Fibroblast of lung (primary cell): ENCODE results near the gene SPOCK1. TPM values are rescaled to one million over a fixed set of nuclear protein-coding genes. Genes with fewer than 3 reads are reported as not detected.

Experiments
- DNase-seq, 2 donors: peaks; one replicate each; pipeline versions ENCODE4 v3.0.0 to v3.0.0-alpha.2; 2010; ENCODE audit warnings: low read depth in 2 of 2
- H2AFZ ChIP-seq: 2 replicates; pipeline ENCODE4 v1.5.1; 2012; ENCODE audit warnings: low read length, control low read depth, inconsistent platforms
- H3K27ac ChIP-seq: 2 replicates; pipeline ENCODE4 v1.5.1; 2011; ENCODE audit warnings: low read length, control low read depth; ENCODE audit not compliant: insufficient read depth
- H3K27me3 ChIP-seq: 2 replicates; pipeline ENCODE4 v1.5.1; 2011; ENCODE audit warnings: mild to moderate bottlenecking, low read length; ENCODE audit not compliant: control insufficient read depth, insufficient read depth
- H3K36me3 ChIP-seq: 2 replicates; pipeline ENCODE4 v1.5.1; 2011; ENCODE audit warnings: low read length; ENCODE audit not compliant: control insufficient read depth, insufficient read depth
- H3K4me1 ChIP-seq: 2 replicates; pipeline ENCODE4 v1.5.1; 2011; ENCODE audit warnings: low read length; ENCODE audit not compliant: control insufficient read depth, insufficient read depth; ENCODE audit errors: extremely low read depth
- H3K4me2 ChIP-seq: 2 replicates; pipeline ENCODE4 v1.5.1; 2011; ENCODE audit warnings: low read length, control low read depth; ENCODE audit not compliant: insufficient read depth; ENCODE audit errors: extremely low read depth
- H3K4me3 ChIP-seq, 4 experiments: fragments of 200-600 bp in 1 of 4; sonication (generic) in 1 of 4; replicated peaks in 1 of 4; 2 replicates each; pipeline ENCODE4 v1.5.1; 2011 to 2016; ENCODE audit warnings: low read length in 4 of 4, low read depth in 3 of 4, mild to moderate bottlenecking in 3 of 4, control low read depth in 2 of 4, inconsistent platforms in 1 of 4, mixed read lengths in 1 of 4; ENCODE audit not compliant: insufficient read depth in 1 of 4; ENCODE audit errors: control extremely low read depth in 1 of 4
- H3K79me2 ChIP-seq: 2 replicates; pipeline ENCODE4 v1.5.1; 2012; ENCODE audit warnings: mild to moderate bottlenecking, low read length, inconsistent platforms; ENCODE audit not compliant: control insufficient read depth, insufficient read depth
- H3K9ac ChIP-seq: 2 replicates; pipeline ENCODE4 v1.5.1; 2011; ENCODE audit warnings: mild to moderate bottlenecking, low read length, control low read depth; ENCODE audit not compliant: insufficient read depth
- H3K9me3 ChIP-seq: 2 replicates; pipeline ENCODE4 v1.5.1; 2012; ENCODE audit warnings: low read depth, low read length; ENCODE audit not compliant: control insufficient read depth, insufficient read depth
- H4K20me1 ChIP-seq: 2 replicates; pipeline ENCODE4 v1.5.1; 2011; ENCODE audit warnings: low read length; ENCODE audit not compliant: control insufficient read depth, insufficient read depth; ENCODE audit errors: extremely low read depth
- CTCF ChIP-seq, 2 donors: IDR thresholded peaks in 1 of 2; conservative IDR thresholded peaks in 1 of 2; 1 replicate in 1 of 2; 2 replicates in 1 of 2; pipeline ENCODE4 v1.5.1; 2011 to 2012; ENCODE audit warnings: low read length in 2 of 2, control low read depth in 1 of 2, inconsistent platforms in 1 of 2, low read depth in 1 of 2, mild to moderate bottlenecking in 1 of 2
- EZH2 ChIP-seq: IDR thresholded peaks from 2 replicates; pipeline ENCODE4 v1.5.1; 2012; ENCODE audit warnings: low read length, control low read depth, mild to moderate bottlenecking; ENCODE audit errors: missing control alignments
- polyA plus RNA-seq, 2 donors: library from polyadenylated mRNA; depleted of rRNA in 1 of 2; stranded (reverse) in 1 of 2; unstranded in 1 of 2; fragments of >200 nt; gene quantifications; 2 replicates each; pipeline ENCODE4 v1.2.1, GENCODE V29; 2011 to 2012; ENCODE audit warnings: missing spikeins in 1 of 2
- total RNA-seq: library from RNA; depleted of rRNA; stranded (reverse); fragments of >200 nt; gene quantifications from 2 replicates; pipeline ENCODE4 v1.2.1, GENCODE V29; 2014

The SPOCK1 gene
- total and polyA plus RNA-seq, 2 donors (not counting 1 experiment from before 2014, with no cell fraction given) = 11.1 to 34.9 TPM

GRCh38 chr5:137236849-137237507 lies 262.1 kb downstream of the SPOCK1 start:
- TF ChIP-seq EZH2 (no peak), CTCF (conservative IDR thresholded peaks at IDR 0.05 in 1 of 2, IDR thresholded peaks at IDR 0.05 in 1 of 2; ENCODE audit: low read depth in 1 of 2, low read length in 2 of 2) (no peak)
- Histone ChIP-seq H3K27me3 (no peaks in the 10 kb centered on the region), H3K79me2 (no peaks in the 10 kb centered on the region), H3K4me3 (no peak overlapping the region), H3K9me3 (no peaks in the 10 kb centered on the region), H3K9ac (no peak overlapping the region), H4K20me1 (no peaks in the 10 kb centered on the region), H3K4me1 (no peaks in the 10 kb centered on the region), H2AFZ (no peak overlapping the region), H3K36me3 (no peaks in the 10 kb centered on the region), H3K27ac (no peak overlapping the region), H3K4me2 (no peak overlapping the region)
- no peak for DNase-seq

GRCh38 chr5:137236252-137236651 lies 262.9 kb downstream of the SPOCK1 start:
- Histone ChIP-seq H3K4me2 (no peak overlapping the region), H3K79me2 (no peaks in the 10 kb centered on the region), H3K9me3 (no peaks in the 10 kb centered on the region), H3K9ac (no peak overlapping the region), H3K27ac (no peak overlapping the region), H4K20me1 (no peaks in the 10 kb centered on the region), H3K36me3 (no peaks in the 10 kb centered on the region), H3K4me1 (no peaks in the 10 kb centered on the region), H3K27me3 (no peaks in the 10 kb centered on the region), H2AFZ (no peak overlapping the region), H3K4me3 (no peak overlapping the region)
- peak in 1 of 2 donors; percentile 44 for DNase-seq
- TF ChIP-seq CTCF (conservative IDR thresholded peaks at IDR 0.05 in 1 of 2, IDR thresholded peaks at IDR 0.05 in 1 of 2; ENCODE audit: low read depth in 1 of 2, low read length in 2 of 2) (no peak), EZH2 (no peak)

GRCh38 chr5:137234973-137235943 lies 263.9 kb downstream of the SPOCK1 start:
- Histone ChIP-seq H2AFZ (no peak overlapping the region), H3K4me2 (no peak overlapping the region), H3K9ac (no peak overlapping the region)

More at GRCh38 chr5:137234973-137235943, 263.9 kb downstream of the SPOCK1 start:
- no peaks in the 10 kb centered on the region for H4K20me1 ChIP-seq
- no peaks in the 10 kb centered on the region for H3K4me1 ChIP-seq
- no peaks in the 10 kb centered on the region for H3K9me3 ChIP-seq
- no peaks in the 10 kb centered on the region for H3K79me2 ChIP-seq
- no peak for TF ChIP-seq CTCF (conservative IDR thresholded peaks at IDR 0.05 in 1 of 2, IDR thresholded peaks at IDR 0.05 in 1 of 2; ENCODE audit: low read depth in 1 of 2, low read length in 2 of 2)
- TF ChIP-seq EZH2 = no peak
- no peak overlapping the region for H3K4me3 ChIP-seq
- H3K36me3 ChIP-seq = no peaks in the 10 kb centered on the region
- no peaks in the 10 kb centered on the region for H3K27me3 ChIP-seq
- H3K27ac ChIP-seq = no peak overlapping the region
- peak in 1 of 2 donors; percentile 78 for DNase-seq
